K562 (cell line): Measurements from ENCODE around the gene WDR91. TPM values are rescaled to one million over a fixed set of nuclear protein-coding genes. Genes with fewer than 3 reads are reported as not detected.

Experiments
- CC2D1A ChIP-seq: fragments of 450-650 bp; IDR thresholded peaks from 2 replicates; pipeline ENCODE4 v1.6.1; 2017; ENCODE audit warnings: mild to moderate bottlenecking
- CTCF ChIP-seq, 3 experiments: IDR thresholded peaks in 2 of 3; conservative IDR thresholded peaks in 1 of 3; 2 replicates each; pipeline ENCODE4 v1.5.1; 2011 to 2012; ENCODE audit warnings: low read length in 3 of 3, mild to moderate bottlenecking in 3 of 3, control low read depth in 2 of 3, improper control_type of control experiment in 1 of 3, inconsistent platforms in 1 of 3, low read depth in 1 of 3, mixed read lengths in 1 of 3, moderate library complexity in 1 of 3; ENCODE audit not compliant: insufficient read depth in 2 of 3
- MBD1 ChIP-seq: fragments of 250-450 bp; sonication (Bioruptor Pico); IDR thresholded peaks from 2 replicates; pipeline ENCODE4 v1.8.0; 2022; ENCODE audit warnings: inconsistent platforms
- NKRF ChIP-seq: fragments of 450-650 bp; IDR thresholded peaks from 2 replicates; pipeline ENCODE4 v1.6.1; 2016; ENCODE audit warnings: borderline replicate concordance
- RBFOX2 ChIP-seq: fragments of 200-400 bp; formaldehyde crosslinking; IDR thresholded peaks from 2 replicates; pipeline ENCODE4 v1.6.1; 2017; ENCODE audit warnings: low read depth, mild to moderate bottlenecking, low read length, moderate library complexity
- RNF219 ChIP-seq: fragments of 250-450 bp; sonication (Bioruptor Pico); IDR thresholded peaks from 2 replicates; pipeline ENCODE4 v1.5.0; 2022; ENCODE audit warnings: mild to moderate bottlenecking
- TRIM25 ChIP-seq: fragments of 450-650 bp; IDR thresholded peaks from 2 replicates; pipeline ENCODE4 v1.7.0; 2016; ENCODE audit warnings: borderline replicate concordance
- UBTF ChIP-seq, 2 experiments: IDR thresholded peaks; 2 replicates each; pipeline ENCODE4 v1.6.1; 2012; ENCODE audit warnings: improper control_type of control experiment in 2 of 2, low read depth in 2 of 2, low read length in 2 of 2, borderline replicate concordance in 1 of 2
- ZNF282 ChIP-seq: sonication (generic); formaldehyde crosslinking; IDR thresholded peaks from 2 replicates; pipeline ENCODE4 v1.8.1; 2023; ENCODE audit warnings: missing genetic modification reagents
- ZNF512 ChIP-seq: IDR thresholded peaks from 2 replicates; pipeline ENCODE4 v1.6.1; 2016; ENCODE audit warnings: missing genetic modification characterization, missing compliant biosample characterization
- ZNF764 ChIP-seq: fragments of 250-450 bp; sonication (Bioruptor Pico); IDR thresholded peaks from 2 replicates; pipeline ENCODE4 v1.4.0; 2020; ENCODE audit warnings: low read depth, mild to moderate bottlenecking, moderate library complexity
- polyA plus RNA-seq, 8 experiments: library from polyadenylated mRNA; depleted of rRNA in 4 of 8; stranded (reverse) in 5 of 8; unstranded in 3 of 8; fragments of >200 nt; fragmentation: Nextera tagmentation in 2 of 8; fragmentation: Illumina TruSeq in 1 of 8; extraction: Ambion mirVana in 2 of 8; extraction: Trizol in 1 of 8; gene quantifications; 2 replicates each; pipeline versions ENCODE4 v1.2.1 to v1.2.3, GENCODE V29; 2011 to 2014; ENCODE audit warnings: inconsistent platforms in 1 of 8, missing spikeins in 1 of 8
- total RNA-seq, 7 experiments: library from RNA; depleted of rRNA in 6 of 7; stranded (reverse); fragments of >200 nt in 6 of 7; fragmentation: Illumina TruSeq in 2 of 7; extraction: Trizol in 2 of 7; gene quantifications; 2 replicates each; pipeline versions ENCODE4 v1.2.1 to v1.2.3, GENCODE V29; 2011 to 2021; ENCODE audit warnings: low replicate concordance in 1 of 7

WDR91 gene
- total and polyA plus RNA-seq, 9 of the 15 experiments (the other 6 are each of a cell fraction or from before 2014, with no cell fraction given): 1.9 to 18.2 (median 9.8) TPM

- peak; percentile 74 to 88 (median 85) for TF ChIP-seq CTCF (IDR thresholded peaks at IDR 0.05 in 2 of 3, conservative IDR thresholded peaks at IDR 0.05 in 1 of 3; ENCODE audit: insufficient read depth in 2 of 3, low read depth in 1 of 3, low read length in 3 of 3)
- TF ChIP-seq RBFOX2: no peak
- TF ChIP-seq RNF219: no peak
- TF ChIP-seq UBTF (IDR thresholded peaks at IDR 0.05; ENCODE audit: borderline replicate concordance in 1 of 2, low read depth in 2 of 2, low read length in 2 of 2): 0 out of 4 replicates have a peak, but pooled peaks of 1 of the 2 experiments have one; percentile 47
- TF ChIP-seq ZNF764 (CRISPR knock-in tag): no peak
- no peak for TF ChIP-seq NKRF
- 0 out of 2 replicates have a peak, but pooled peaks have one; percentile 7 for TF ChIP-seq MBD1 (CRISPR knock-in tag)
- no peak for TF ChIP-seq ZNF512 (tag)
- TF ChIP-seq ZNF282 (CRISPR knock-in tag): no peak
- TF ChIP-seq CC2D1A: peak; percentile 33; the same call in 1 of the 2 replicates
- TF ChIP-seq TRIM25: no peak
Measured at GRCh38 chr7:135232720-135233119, 21.4 kb upstream of the WDR91 start (continued).
